H1 (cell line): ENCODE results near the gene BRK1. TPM values are rescaled to one million over a fixed set of nuclear protein-coding genes. Genes with fewer than 3 reads are reported as not detected.

Source experiments
- CTCF ChIA-PET: fragments of 300-600 bp; sonication (Branson Sonifier 250); formaldehyde crosslinking; loops from one replicate; lab custom pipeline; 2021; ENCODE audit not compliant: partially characterized antibody; lab: Charles Lee
- POLR2A ChIA-PET: fragments of 300-600 bp; sonication (Branson Sonifier 250); formaldehyde crosslinking; loops from one replicate; lab custom pipeline; 2021; ENCODE audit warnings: inconsistent platforms; ENCODE audit not compliant: partially characterized antibody; lab: Charles Lee
- DNase-seq, 2 experiments: peaks; one replicate each; pipeline versions ENCODE4 v3.0.0 to v3.0.0-alpha.2; 2010 to 2022; ENCODE audit warnings: low spot score in 2 of 2, low read depth in 1 of 2, mixed read lengths in 1 of 2
- FAIRE-seq: peaks from 2 replicates; lab custom pipeline; 2011; peaks lifted over from hg19 to GRCh38; lab: Jason Lieb, UNC
- H2AFZ ChIP-seq: 2 replicates; pipeline ENCODE4 v1.8.1; 2012; ENCODE audit warnings: low read length, inconsistent platforms
- H2AK5ac ChIP-seq: 2 replicates; pipeline ENCODE4 v1.6.1; 2013; ENCODE audit warnings: low read depth, low read length
- H2BK120ac ChIP-seq: replicated peaks from 2 replicates; pipeline ENCODE3; 2013; ENCODE audit warnings: low read depth, low read length, inconsistent platforms
- H2BK12ac ChIP-seq: 2 replicates; pipeline ENCODE4 v1.6.1; 2013; ENCODE audit warnings: low read depth, low read length
- H2BK15ac ChIP-seq: 2 replicates; pipeline ENCODE4 v1.6.1; 2013; ENCODE audit warnings: low read length
- H2BK20ac ChIP-seq: 2 replicates; pipeline ENCODE4 v1.6.1; 2013; ENCODE audit warnings: low read length
- H2BK5ac ChIP-seq: 2 replicates; pipeline ENCODE4 v1.6.1; 2013; ENCODE audit warnings: low read depth, low read length
- H3K14ac ChIP-seq: 2 replicates; pipeline ENCODE4 v1.6.1; 2013; ENCODE audit warnings: inconsistent platforms; ENCODE audit not compliant: insufficient read length
- H3K18ac ChIP-seq: 2 replicates; pipeline ENCODE4 v1.6.1; 2013; ENCODE audit warnings: low read length; ENCODE audit errors: extremely low read depth
- H3K23ac ChIP-seq: 2 replicates; pipeline ENCODE4 v1.6.1; 2013; ENCODE audit warnings: inconsistent platforms; ENCODE audit not compliant: insufficient read length
- H3K23me2 ChIP-seq: 2 replicates; pipeline ENCODE4 v1.6.1; 2013; ENCODE audit warnings: low read depth, low read length
- H3K27ac ChIP-seq: 2 replicates; pipeline ENCODE4 v1.6.1; 2011; ENCODE audit warnings: low read depth, low read length, inconsistent platforms
- H3K27me3 ChIP-seq, 4 experiments: replicated peaks in 1 of 4; 1 replicate in 1 of 4; 2 replicates in 3 of 4; pipeline versions ENCODE4 v1.6.1 to v1.8.1; 2011 to 2013; ENCODE audit warnings: low read length in 3 of 4, mild to moderate bottlenecking in 3 of 4, inconsistent platforms in 2 of 4, mixed read lengths in 2 of 4, moderate library complexity in 1 of 4; ENCODE audit not compliant: control insufficient read depth in 3 of 4, insufficient read depth in 3 of 4; ENCODE audit errors: extremely low read depth in 1 of 4
- H3K36me3 ChIP-seq, 4 experiments: 2 replicates each; pipeline versions ENCODE4 v1.6.1 to v1.8.1; 2011 to 2013; ENCODE audit warnings: mild to moderate bottlenecking in 4 of 4, low read length in 3 of 4, moderate library complexity in 2 of 4, control low read depth in 1 of 4, inconsistent platforms in 1 of 4; ENCODE audit not compliant: insufficient read depth in 4 of 4, control insufficient read depth in 2 of 4
- H3K4ac ChIP-seq: replicated peaks from 2 replicates; pipeline ENCODE3; 2013; ENCODE audit warnings: low read length, low read depth, mixed read lengths, inconsistent platforms; ENCODE audit not compliant: insufficient read length
- H3K4me1 ChIP-seq, 4 experiments: replicated peaks in 1 of 4; 1 replicate in 1 of 4; 2 replicates in 3 of 4; pipeline versions ENCODE4 v1.6.1 to v1.8.1; 2011 to 2013; ENCODE audit warnings: low read length in 3 of 4, inconsistent platforms in 2 of 4, mixed read lengths in 1 of 4; ENCODE audit not compliant: insufficient read depth in 4 of 4, control insufficient read depth in 3 of 4
- H3K4me2 ChIP-seq, 2 experiments: 2 replicates each; pipeline versions ENCODE4 v1.6.1 to v1.8.1; 2011 to 2013; ENCODE audit warnings: low read depth in 2 of 2, low read length in 2 of 2, control low read depth in 1 of 2, inconsistent platforms in 1 of 2, mild to moderate bottlenecking in 1 of 2; ENCODE audit not compliant: insufficient read depth in 1 of 2
- H3K4me3 ChIP-seq, 4 experiments: fragments of 200-600, 300-600 bp in 1 of 4; sonication (generic), shearing (Covaris generic), sonication (Bioruptor Twin) in 1 of 4; 2 replicates each; pipeline versions ENCODE4 v1.5.1 to v1.8.1; 2011 to 2016; ENCODE audit warnings: low read length in 4 of 4, low read depth in 3 of 4, control low read depth in 2 of 4, inconsistent platforms in 2 of 4, mild to moderate bottlenecking in 2 of 4, mixed read lengths in 1 of 4, moderate library complexity in 1 of 4; ENCODE audit not compliant: insufficient read depth in 2 of 4; ENCODE audit errors: extremely low read depth in 1 of 4
- H3K56ac ChIP-seq: replicated peaks from 2 replicates; pipeline ENCODE3; 2013; ENCODE audit warnings: low read depth, mild to moderate bottlenecking, mixed read lengths, low read length, inconsistent platforms; ENCODE audit not compliant: insufficient read length
- H3K79me1 ChIP-seq: 2 replicates; pipeline ENCODE4 v1.6.1; 2013; ENCODE audit warnings: low read depth, low read length, control low read depth
- H3K79me2 ChIP-seq, 2 experiments: 2 replicates each; pipeline versions ENCODE4 v1.6.1 to v1.8.1; 2012 to 2013; ENCODE audit warnings: low read length in 2 of 2, mild to moderate bottlenecking in 2 of 2, inconsistent platforms in 1 of 2; ENCODE audit not compliant: insufficient read depth in 2 of 2, control insufficient read depth in 1 of 2
- H3K9ac ChIP-seq, 4 experiments: replicated peaks in 1 of 4; 1 replicate in 1 of 4; 2 replicates in 3 of 4; pipeline versions ENCODE4 v1.6.1 to v1.8.1; 2011 to 2013; ENCODE audit warnings: low read depth in 3 of 4, low read length in 3 of 4, control low read depth in 2 of 4, mild to moderate bottlenecking in 2 of 4, moderate library complexity in 2 of 4, inconsistent platforms in 1 of 4; ENCODE audit errors: extremely low read depth in 1 of 4
- H3K9me3 ChIP-seq, 2 experiments: 2 replicates each; pipeline versions ENCODE4 v1.6.1 to v1.8.1; 2012 to 2013; ENCODE audit warnings: mild to moderate bottlenecking in 2 of 2, moderate library complexity in 2 of 2, control low read depth in 1 of 2, inconsistent platforms in 1 of 2, low read depth in 1 of 2, low read length in 1 of 2, mixed read lengths in 1 of 2; ENCODE audit not compliant: insufficient read depth in 2 of 2
- H4K20me1 ChIP-seq, 2 experiments: replicated peaks in 1 of 2; 2 replicates each; pipeline versions ENCODE3 to v1.8.1; 2011 to 2013; ENCODE audit warnings: inconsistent platforms in 2 of 2, low read length in 2 of 2, mild to moderate bottlenecking in 1 of 2; ENCODE audit not compliant: insufficient read depth in 2 of 2, control insufficient read depth in 1 of 2
- H4K5ac ChIP-seq: 2 replicates; pipeline ENCODE4 v1.6.1; 2013; ENCODE audit warnings: low read length, low read depth, mixed read lengths, inconsistent platforms; ENCODE audit not compliant: insufficient read length
- H4K8ac ChIP-seq: 2 replicates; pipeline ENCODE4 v1.8.0; 2013; ENCODE audit warnings: mild to moderate bottlenecking, moderate library complexity, low read length, inconsistent platforms; ENCODE audit not compliant: insufficient read depth; ENCODE audit errors: extremely low read depth
- H4K91ac ChIP-seq: replicated peaks from 2 replicates; pipeline ENCODE3; 2013; ENCODE audit warnings: low read length, mixed read lengths, inconsistent platforms; ENCODE audit not compliant: insufficient read length
- CBX8 ChIP-seq: fragments of 300-800, 300-1000 bp; sonication (generic); IDR thresholded peaks from 2 replicates; pipeline ENCODE4 v1.7.1; 2016; ENCODE audit warnings: low read depth, low read length, borderline replicate concordance
- CREB1 ChIP-seq: IDR thresholded peaks from 2 replicates; pipeline ENCODE4 v1.6.1; 2012; ENCODE audit warnings: inconsistent platforms
- E2F6 ChIP-seq: IDR thresholded peaks from 2 replicates; pipeline ENCODE4 v1.6.1; 2012; ENCODE audit warnings: inconsistent platforms
- RAD21 ChIP-seq, 2 experiments: IDR thresholded peaks in 1 of 2; conservative IDR thresholded peaks in 1 of 2; 2 replicates each; pipeline ENCODE4 v1.6.1; 2011; ENCODE audit warnings: low read depth in 2 of 2, low read length in 2 of 2, improper control_type of control experiment in 1 of 2, inconsistent platforms in 1 of 2, mild to moderate bottlenecking in 1 of 2, moderate library complexity in 1 of 2
- RNF2 ChIP-seq: fragments of 200-900, 300-1000 bp; sonication (generic); IDR thresholded peaks from 2 replicates; pipeline ENCODE4 v1.7.1; 2016; ENCODE audit warnings: borderline replicate concordance, low read depth, mild to moderate bottlenecking, antibody characterized with exemption, low read length; ENCODE audit not compliant: poor library complexity, severe bottlenecking; ENCODE audit errors: missing control alignments
- SP4 ChIP-seq: IDR thresholded peaks from 2 replicates; pipeline ENCODE4 v1.6.1; 2012; ENCODE audit warnings: low read length, inconsistent platforms
- WGBS, 2 experiments: shearing (Covaris generic) in 1 of 2; methylation state at CpG; one replicate each; pipeline versions ENCODE4 v1.1.6 to v1.1.7; 2013 to 2015; ENCODE audit warnings: low lambda C conversion rate in 2 of 2, mixed read lengths in 2 of 2, inconsistent platforms in 1 of 2, low coverage in 1 of 2, missing lambda C conversion rate in 1 of 2; ENCODE audit not compliant: insufficient replicate concordance in 2 of 2, insufficient coverage in 1 of 2, insufficient read length in 1 of 2; ENCODE audit errors: extremely low coverage in 1 of 2, missing lambda C conversion rate in 1 of 2; 5-methylcytosine and 5-hydroxymethylcytosine counted together
- polyA plus RNA-seq, 7 experiments: library from polyadenylated mRNA; depleted of rRNA in 3 of 7; stranded (reverse) in 5 of 7; unstranded in 2 of 7; fragments of >200 nt in 5 of 7; fragments of 200-250 nt in 2 of 7; gene quantifications; 1 replicate in 5 of 7; 2 replicates in 1 of 7; 4 replicates in 1 of 7; pipeline versions ENCODE4 v1.2.1 to v1.2.3, GENCODE V29; 2011 to 2013; ENCODE audit warnings: missing spikeins in 2 of 7, mixed read lengths in 2 of 7
- total RNA-seq: library from RNA; stranded (reverse); fragmentation: NEBNext Ultra II Directional; extraction: Animal tissue kit (Norgen Biotek cat#: 25700); gene quantifications from 2 replicates; pipeline ENCODE4 v1.2.1, GENCODE V29; 2021

BRK1 gene
- total and polyA plus RNA-seq, 2 of the 8 experiments (the other 6 are each of a cell fraction or from before 2014, with no cell fraction given), result 137 to 164 TPM

- Histone ChIP-seq H3K4me1 (peaks cover 0 to 2% (median 0%) of the 10 kb centered on the region in 4 experiments; a peak in 2 of 7 replicates), H4K5ac (no peak overlapping the region), H3K23me2 (no peaks in the 10 kb centered on the region), H3K4ac (no peak overlapping the region), H4K20me1 (no peaks in the 10 kb centered on the region), H3K79me1 (no peaks in the 10 kb centered on the region), H3K14ac (no peak overlapping the region), H3K9me3 (peaks cover 14 to 17% of the 10 kb centered on the region in 2 experiments; a peak in 3 of 4 replicates), H3K9ac (no peak overlapping the region), H3K4me2 (no peak overlapping the region), H3K79me2 (no peaks in the 10 kb centered on the region), H4K91ac (no peak overlapping the region), H2BK15ac (no peak overlapping the region), H3K18ac (no peak overlapping the region), H2BK5ac (no peak overlapping the region), H4K8ac (no peak overlapping the region), H3K4me3 (no peak overlapping the region), H2BK120ac (no peak overlapping the region), H2AFZ (no peak overlapping the region), H3K27ac (no peak overlapping the region), H2BK12ac (no peak overlapping the region), H3K27me3 (no peaks in the 10 kb centered on the region; a peak in 1 of 7 replicates), H2AK5ac (no peak overlapping the region), H3K36me3 (no peaks in the 10 kb centered on the region), H3K23ac (no peak overlapping the region), H2BK20ac (no peak overlapping the region), H3K56ac (no peak overlapping the region)
- TF ChIP-seq RNF2 (no peak), CBX8 (no peak), CREB1 (no peak), RAD21 (IDR thresholded peaks at IDR 0.05 in 1 of 2, conservative IDR thresholded peaks at IDR 0.05 in 1 of 2; ENCODE audit: low read depth in 2 of 2, low read length in 2 of 2) (no peak), E2F6 (no peak), SP4 (no peak)
- FAIRE-seq (no peak), DNase-seq (no peak)
- POLR2A ChIA-PET, result interaction anchor here (1.1 kb wide), 1 partner anchor 28 kb away, joined by 3 read pairs; no protein-coding TSS in a partner anchor
- WGBS, 2 experiments, result 94% methylated on average over 13 of the region's 13 CpGs; no CpG with 5 or more reads in 1 of the 2 experiments
- CTCF ChIA-PET, result interaction anchor here (1.2 to 3.5 kb wide), 4 partner anchors 20 to 92 kb away, joined by 3 to 16 read pairs (median 4); no protein-coding TSS in a partner anchor
Observed at GRCh38 chr3:10170915-10171478, 55.5 kb downstream of the BRK1 start.
